SW 1271 (cell line): Measurements from ENCODE around the gene SLC16A10.
"Not testable (repeated sequence)": the region's sequence is repeated elsewhere in the genome, so short reads cannot be mapped to it uniquely, and the experiment has no call there.

Experiments
- DNase-seq, 2 experiments: peaks; one replicate each; lab custom pipeline; 2025; lab: John Stamatoyannopoulos, UW

The SLC16A10 gene

GRCh38 chr6:111087106-111087835, at the start of gene SLC16A10:
TSS of gene SLC16A10 (plus strand) at chr6:111087503. CDS start at chr6:111087753, 250 bp downstream.
- DNase-seq = peak in 1 of 2 experiments; percentile 37

- DNase-seq = no peak
Measured at GRCh38 chr6:111038534-111039252, 48.6 kb upstream of the SLC16A10 start.

GRCh38 chr6:111041917-111042316, 45.4 kb upstream of the SLC16A10 start:
- no peak for DNase-seq

- no peak for DNase-seq
Measured at GRCh38 chr6:111047244-111047643, 40.1 kb upstream of the SLC16A10 start.

GRCh38 chr6:111050261-111051023, 36.9 kb upstream of the SLC16A10 start:
- DNase-seq = no peak

- DNase-seq = no peak
Measured at GRCh38 chr6:111052171-111052570, 35.1 kb upstream of the SLC16A10 start.

- peak; percentile 15 to 62 for DNase-seq
Measured at GRCh38 chr6:111057074-111057752, 30.1 kb upstream of the SLC16A10 start.

GRCh38 chr6:111061508-111061907, 25.8 kb upstream of the SLC16A10 start:
- no peak for DNase-seq

- DNase-seq = not testable (repeated sequence)
Measured at GRCh38 chr6:111061985-111062384, 25.3 kb upstream of the SLC16A10 start.

GRCh38 chr6:111062860-111063259, 24.4 kb upstream of the SLC16A10 start:
- not testable (repeated sequence) for DNase-seq

- no peak for DNase-seq
Measured at GRCh38 chr6:111068109-111068865, 19.0 kb upstream of the SLC16A10 start.

GRCh38 chr6:111068866-111069234, 18.5 kb upstream of the SLC16A10 start:
- DNase-seq = no peak

GRCh38 chr6:111069382-111070104, 17.8 kb upstream of the SLC16A10 start:
- DNase-seq = no peak

- no peak for DNase-seq
Measured at GRCh38 chr6:111070105-111071005, 16.9 kb upstream of the SLC16A10 start.

- DNase-seq = no peak
Measured at GRCh38 chr6:111072801-111073360, 14.4 kb upstream of the SLC16A10 start.

GRCh38 chr6:111074311-111074710, 13.0 kb upstream of the SLC16A10 start:
- DNase-seq = no peak

GRCh38 chr6:111076024-111076695, 11.1 kb upstream of the SLC16A10 start:
- no peak for DNase-seq

- no peak for DNase-seq
Measured at GRCh38 chr6:111080698-111081097, 6.6 kb upstream of the SLC16A10 start.

- no peak for DNase-seq
Measured at GRCh38 chr6:111086685-111087084, 618 bp upstream of the SLC16A10 start.
